Testis (tissue), 3 donors: ENCODE measurements around the gene JCAD. TPM values are rescaled to one million over a fixed set of nuclear protein-coding genes. Genes with fewer than 3 reads are reported as not detected.

Experiments
- DNase-seq: peaks from one replicate; pipeline ENCODE4 v3.0.0-alpha.2; 2019
- H3K27ac ChIP-seq, 2 donors: fragments of 200-600 bp; sonication (generic); one replicate each; pipeline ENCODE4 v1.5.1; 2019
- H3K27me3 ChIP-seq: fragments of 200-600 bp; sonication (generic); one replicate; pipeline ENCODE4 v1.5.1; 2019
- H3K36me3 ChIP-seq: fragments of 200-600 bp; sonication (generic); one replicate; pipeline ENCODE4 v1.5.1; 2017; ENCODE audit warnings: low read depth; ENCODE audit errors: missing control alignments
- H3K4me1 ChIP-seq: fragments of 200-600 bp; sonication (generic); one replicate; pipeline ENCODE4 v1.5.1; 2019
- H3K4me3 ChIP-seq, 2 donors: fragments of 200-600 bp; sonication (generic); one replicate each; pipeline ENCODE4 v1.5.1; 2017 to 2019
- H3K9me3 ChIP-seq: fragments of 200-600 bp; sonication (generic); one replicate; pipeline ENCODE4 v1.5.1; 2017
- CTCF ChIP-seq, 3 experiments: fragments of 450-650 bp in 2 of 3; fragments of 200-600 bp in 1 of 3; sonication (generic) in 1 of 3; IDR thresholded peaks; one replicate each; pipeline ENCODE4 v1.5.1; 2016 to 2019; ENCODE audit warnings: antibody characterized with exemption in 3 of 3, mild to moderate bottlenecking in 2 of 3, moderate library complexity in 1 of 3
- POLR2A ChIP-seq: fragments of 450-650 bp; IDR thresholded peaks from one replicate; pipeline ENCODE4 v1.6.1; 2017; ENCODE audit warnings: antibody characterized with exemption, mild to moderate bottlenecking, moderate library complexity
- WGBS, 2 donors: methylation state at CpG; one replicate each; pipeline ENCODE4 v1.1.5; 2018; 5-methylcytosine and 5-hydroxymethylcytosine counted together
- intact Hi-C: fragments of 100-400 bp; cut with DNase I; formaldehyde crosslinking; loops from one replicate; pipeline ENCODE4 v1.15.1; 2023; ENCODE audit warnings: low total_unique reads
- polyA plus RNA-seq: library from polyadenylated mRNA; stranded (reverse); fragments of 350-450 nt; fragmentation: Illumina TruSeq; extraction: RNeasy Lipid Tissue Mini Kit (QIAGEN cat#74804); gene quantifications from one replicate; pipeline ENCODE4 v1.2.3, GENCODE V29; 2014; ENCODE audit warnings: low read depth, low replicate concordance; ENCODE audit not compliant: insufficient read depth
- total RNA-seq, 2 donors: library from RNA; depleted of rRNA; stranded (reverse); fragments of >200 nt; gene quantifications; one replicate each; pipeline ENCODE4 v1.2.3, GENCODE V29; 2016

Gene JCAD
- total and polyA plus RNA-seq, 3 donors from 2014 or later = 57.4 to 133 (median 109) TPM

- Histone ChIP-seq H3K27me3 (no peaks in the 10 kb centered on the region), H3K27ac (no peak overlapping the region), H3K36me3 (no peaks in the 10 kb centered on the region), H3K4me1 (peaks cover 15% of the 10 kb centered on the region), H3K4me3 (no peak overlapping the region), H3K9me3 (no peaks in the 10 kb centered on the region)
- DNase-seq = no peak
- intact Hi-C loops = no loop called here
- WGBS, 2 donors = 63 to 71% methylated on average over 3 of the region's 3 CpGs
- TF ChIP-seq POLR2A = no peak
- TF ChIP-seq CTCF (IDR thresholded peaks at IDR 0.05) = no peak
Observed at GRCh38 chr10:30050411-30050810, 9.0 kb downstream of the JCAD start.

GRCh38 chr10:30048768-30049517 lies 10.4 kb downstream of the JCAD start:
- intact Hi-C loops = no loop called here
- H3K9me3 ChIP-seq = no peaks in the 10 kb centered on the region
- no peaks in the 10 kb centered on the region for H3K27me3 ChIP-seq
- no peak overlapping the region for H3K27ac ChIP-seq
- H3K4me3 ChIP-seq = no peak overlapping the region
- H3K4me1 ChIP-seq = peaks cover 11% of the 10 kb centered on the region
- TF ChIP-seq POLR2A (no peak), CTCF (IDR thresholded peaks at IDR 0.05) (no peak)
- WGBS, 2 donors = 58 to 74% methylated on average over 18 of the region's 18 CpGs
- no peak for DNase-seq
- no peaks in the 10 kb centered on the region for H3K36me3 ChIP-seq

GRCh38 chr10:30047924-30048531 lies 11.4 kb downstream of the JCAD start:
- Histone ChIP-seq H3K9me3 (no peaks in the 10 kb centered on the region), H3K4me1 (peaks cover 10% of the 10 kb centered on the region), H3K27me3 (no peaks in the 10 kb centered on the region), H3K4me3 (no peak overlapping the region), H3K27ac (no peak overlapping the region), H3K36me3 (no peaks in the 10 kb centered on the region)
- intact Hi-C loops = no loop called here
- no peak for DNase-seq
- TF ChIP-seq POLR2A = no peak
- TF ChIP-seq CTCF (IDR thresholded peaks at IDR 0.05) = no peak
- 79 to 82% methylated on average over 10 to 11 of the region's 11 CpGs for WGBS, 2 donors

GRCh38 chr10:30047430-30047829 lies 12.0 kb downstream of the JCAD start:
- WGBS, 2 donors = 94 to 96% methylated on average over 21 of the region's 21 CpGs
- intact Hi-C loops = no loop called here
- no peaks in the 10 kb centered on the region for H3K9me3 ChIP-seq
- H3K27me3 ChIP-seq = no peaks in the 10 kb centered on the region
- H3K4me1 ChIP-seq = peaks cover 9% of the 10 kb centered on the region
- no peak overlapping the region for H3K4me3 ChIP-seq
- H3K27ac ChIP-seq = no peak overlapping the region
- no peak for DNase-seq
- TF ChIP-seq CTCF (IDR thresholded peaks at IDR 0.05) (no peak), POLR2A (no peak)
- no peaks in the 10 kb centered on the region for H3K36me3 ChIP-seq
